Stimulated activated CD4-positive, alpha-beta T cell treated with anti-CD3 and anti-CD28 coated beads, Interleukin-15, amount 100 ng/mL, for 24 hours (primary cell): ENCODE measurements around the gene FOXK2.
A peak's percentile ranks its signal among the peaks of the same experiment; 100 is the strongest.
"Not testable (repeated sequence)": the region's sequence is repeated elsewhere in the genome, so short reads cannot be mapped to it uniquely, and the experiment has no call there.

Source experiments
- DNase-seq: peaks from one replicate; pipeline ENCODE4 v3.0.0-alpha.2; 2020

The FOXK2 gene

DNA sequence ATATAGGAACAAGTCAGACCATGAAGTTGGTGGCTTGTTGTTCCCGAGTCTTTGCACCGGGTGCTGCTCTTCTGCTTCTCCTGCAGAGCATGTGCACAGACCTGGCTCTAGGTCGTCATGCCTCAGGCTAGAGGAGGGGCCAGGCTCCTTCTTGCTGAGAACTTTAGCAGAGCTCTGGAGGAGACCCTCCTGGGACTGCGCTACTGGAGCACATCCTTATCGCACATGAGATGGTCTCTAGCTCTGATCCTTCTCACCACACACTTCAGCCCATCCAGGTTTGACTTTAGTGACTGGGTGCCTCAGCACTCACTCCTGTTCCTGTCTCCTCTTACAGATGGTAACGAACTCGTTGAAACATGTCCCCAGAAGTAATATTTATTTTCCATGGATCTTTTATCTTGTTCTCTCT lies 14.9 kb downstream of the FOXK2 start:
- no peak for DNase-seq

DNA sequence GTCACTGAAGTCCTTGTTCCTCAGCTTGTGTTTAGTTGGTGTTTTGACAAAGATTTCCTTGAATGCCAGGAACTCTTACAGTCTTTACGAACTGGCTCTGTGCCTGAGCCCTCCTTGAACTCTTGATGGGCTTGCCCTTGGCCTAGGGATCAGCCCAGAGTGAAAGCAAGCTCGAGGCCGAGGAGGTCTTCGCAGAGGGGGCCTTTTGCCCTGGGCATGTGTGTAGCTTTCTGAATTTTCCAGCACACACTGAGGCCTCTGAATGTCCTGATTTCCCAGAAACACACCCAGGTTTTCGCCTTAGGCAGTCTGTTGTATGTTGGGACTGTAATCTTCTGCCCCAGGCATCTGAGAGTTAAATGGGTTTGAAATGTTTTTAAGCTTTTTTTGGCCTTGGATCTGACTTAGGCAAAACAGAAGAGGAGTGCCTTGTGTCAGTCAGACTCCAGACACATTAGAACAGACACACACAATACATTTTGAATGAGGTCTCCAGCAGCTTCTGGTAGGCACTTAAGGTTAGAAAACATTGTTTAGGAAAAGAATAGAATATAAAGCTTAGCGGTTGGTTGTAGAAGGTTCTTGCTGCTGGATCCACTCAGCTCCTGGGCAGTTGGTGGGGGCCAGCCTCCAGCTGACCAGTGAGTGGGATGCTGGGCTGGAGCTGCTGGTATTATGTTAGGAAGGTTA lies 17.1 kb downstream of the FOXK2 start:
- no peak for DNase-seq

DNA sequence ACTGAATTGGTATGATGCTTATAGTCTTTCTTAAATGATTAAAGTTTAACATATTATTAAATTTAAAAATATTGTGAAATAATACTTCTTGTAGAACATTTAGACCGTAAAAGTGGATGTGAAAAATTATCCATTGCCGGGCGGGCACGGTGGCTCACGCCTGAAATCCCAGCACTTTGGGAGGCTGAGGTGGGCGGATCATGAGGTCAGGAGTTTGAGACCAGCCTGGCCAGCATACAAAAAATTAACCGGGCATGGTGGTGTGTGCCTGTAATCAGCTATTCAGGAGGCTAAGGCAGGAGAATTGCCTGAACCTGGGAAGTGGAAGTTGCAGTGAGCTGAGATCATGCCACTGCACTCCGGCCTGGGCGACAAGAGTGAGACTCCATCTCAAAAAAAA lies 17.7 kb downstream of the FOXK2 start:
- DNase-seq = not testable (repeated sequence)

DNA sequence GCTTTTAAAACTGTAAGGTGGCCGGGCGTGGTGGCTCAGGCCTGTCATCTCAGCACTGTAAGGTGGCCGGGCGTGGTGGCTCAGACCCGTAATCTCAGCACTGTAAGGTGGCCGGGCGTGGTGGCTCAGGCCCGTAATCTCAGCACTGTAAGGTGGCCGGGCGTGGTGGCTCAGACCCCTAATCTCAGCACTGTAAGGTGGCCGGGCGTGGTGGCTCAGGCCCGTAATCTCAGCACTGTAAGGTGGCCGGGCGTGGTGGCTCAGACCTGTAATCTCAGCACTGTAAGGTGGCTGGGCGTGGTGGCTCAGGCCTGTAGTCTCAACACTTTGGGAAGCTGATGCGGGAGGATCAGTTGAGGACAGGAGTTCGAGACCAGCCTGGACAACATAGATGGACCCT lies 19.5 kb downstream of the FOXK2 start:
- not testable (repeated sequence) for DNase-seq

DNA sequence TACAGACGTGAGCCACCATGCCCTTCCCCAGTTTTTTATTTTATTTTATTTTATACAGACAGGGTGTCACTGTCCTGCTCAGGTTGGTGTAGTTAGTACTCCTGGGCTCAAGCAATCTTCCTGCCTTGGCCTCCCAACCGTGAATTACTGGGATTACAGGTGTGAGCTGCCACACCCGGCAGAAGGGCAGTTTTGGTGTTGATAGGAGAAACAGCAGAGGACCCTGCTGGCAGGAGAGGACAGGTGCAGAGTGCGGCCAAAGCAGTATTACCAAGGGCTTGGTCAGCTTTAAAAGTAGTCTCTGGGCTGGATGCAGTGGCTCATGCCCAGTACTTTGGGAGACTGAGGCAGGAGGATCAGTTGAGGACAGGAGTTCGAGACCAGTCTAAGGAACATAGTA lies 22.9 kb downstream of the FOXK2 start:
- no peak for DNase-seq

DNA sequence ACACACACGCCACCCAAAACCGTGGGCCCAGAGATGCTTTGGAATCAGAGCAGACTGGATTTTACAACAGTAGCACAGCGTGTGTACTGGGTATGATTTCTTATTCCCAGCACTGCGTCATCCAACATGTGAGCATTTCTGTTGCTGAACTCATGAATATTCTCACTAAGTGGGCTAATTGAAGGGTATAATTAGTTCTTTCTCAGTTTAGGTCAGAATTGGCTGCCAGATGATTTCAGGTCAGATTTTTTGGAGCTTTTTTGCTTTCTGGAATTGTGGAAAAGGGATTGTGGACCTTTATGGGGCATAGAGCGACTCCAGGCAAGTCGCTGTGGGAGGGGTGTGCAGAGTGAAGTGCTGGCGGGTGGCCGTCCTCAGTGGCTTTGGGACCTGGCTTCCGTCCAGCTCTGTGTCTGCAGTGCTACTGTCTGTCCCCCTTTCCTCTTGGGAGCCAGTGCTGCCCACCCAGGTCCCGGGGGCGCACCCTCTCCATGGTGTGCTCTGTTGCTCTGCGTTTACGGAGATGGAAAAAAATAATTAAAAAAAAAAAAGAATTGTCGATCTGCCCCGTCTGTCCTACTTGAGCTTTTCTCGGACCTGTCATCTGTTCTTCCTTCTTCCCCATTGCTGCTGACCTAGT lies 25.0 kb downstream of the FOXK2 start:
- DNase-seq = no peak

DNA sequence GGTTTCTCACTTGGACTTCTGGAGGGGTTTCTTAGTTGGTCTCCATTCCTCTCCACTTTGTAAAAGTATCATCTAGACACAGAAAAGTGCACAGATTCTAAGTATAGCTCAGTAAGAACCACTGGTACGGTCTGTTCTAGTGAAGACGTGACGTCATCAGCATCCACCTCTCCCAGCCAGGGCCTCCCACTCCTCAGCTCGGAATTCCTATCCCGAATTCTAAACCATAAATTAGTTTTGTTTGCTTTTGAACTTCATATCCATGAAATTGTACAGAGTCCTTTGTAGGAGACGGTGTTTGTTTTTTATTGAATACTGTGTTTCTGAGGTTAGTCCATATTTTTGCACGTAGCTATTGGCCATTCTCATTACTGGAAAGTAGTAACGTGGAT lies 25.5 kb downstream of the FOXK2 start:
- no peak for DNase-seq

DNA sequence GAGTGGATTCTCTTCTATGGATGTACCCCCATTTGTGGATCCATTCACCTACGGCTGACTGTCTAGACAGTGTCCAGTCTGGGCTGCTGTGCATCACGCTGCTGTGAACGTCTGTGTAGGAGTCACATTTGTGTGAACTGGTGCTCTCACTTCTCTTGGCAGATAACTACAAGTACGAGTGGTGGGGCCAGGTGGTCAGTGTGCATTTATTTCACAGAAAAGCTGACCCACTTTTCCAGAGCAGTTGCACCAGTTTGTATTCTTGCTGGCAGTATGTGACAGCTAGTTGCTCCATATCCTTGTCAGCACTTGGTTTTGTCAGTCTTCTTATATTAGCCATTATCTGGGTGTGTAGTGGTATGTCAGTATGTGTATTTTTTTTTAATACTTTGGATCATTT lies 28.4 kb downstream of the FOXK2 start:
- no peak for DNase-seq

DNA sequence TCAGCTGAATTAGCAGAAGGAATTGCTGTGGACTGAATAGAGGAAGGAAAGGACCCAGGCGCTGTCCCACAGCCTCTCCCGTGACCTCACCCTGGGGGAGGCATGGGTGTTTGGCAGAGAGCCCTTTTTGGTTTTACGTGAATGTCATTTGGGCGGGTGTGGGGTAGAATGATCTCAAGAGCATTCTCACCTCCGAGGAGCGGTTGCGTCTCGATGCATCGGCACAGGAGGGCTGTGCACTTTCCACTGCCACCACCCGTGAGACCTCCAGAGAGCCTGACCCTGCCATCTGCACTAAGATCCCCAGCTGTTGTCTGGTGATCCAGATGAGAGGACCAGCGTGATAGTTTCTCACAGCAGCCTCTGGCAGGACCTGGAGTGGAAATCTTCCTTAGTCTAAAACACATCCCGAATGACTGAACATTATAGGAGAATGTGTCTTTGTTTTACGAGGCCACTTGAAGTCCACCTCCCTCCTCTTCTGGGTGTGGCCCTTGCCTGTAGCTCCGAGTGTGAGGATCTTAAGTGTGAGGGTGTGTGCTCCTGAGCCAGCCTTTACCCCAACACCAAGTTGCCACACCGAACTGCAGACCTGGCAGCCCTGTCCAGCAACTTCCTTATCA lies 29.3 kb downstream of the FOXK2 start:
- DNase-seq = no peak

DNA sequence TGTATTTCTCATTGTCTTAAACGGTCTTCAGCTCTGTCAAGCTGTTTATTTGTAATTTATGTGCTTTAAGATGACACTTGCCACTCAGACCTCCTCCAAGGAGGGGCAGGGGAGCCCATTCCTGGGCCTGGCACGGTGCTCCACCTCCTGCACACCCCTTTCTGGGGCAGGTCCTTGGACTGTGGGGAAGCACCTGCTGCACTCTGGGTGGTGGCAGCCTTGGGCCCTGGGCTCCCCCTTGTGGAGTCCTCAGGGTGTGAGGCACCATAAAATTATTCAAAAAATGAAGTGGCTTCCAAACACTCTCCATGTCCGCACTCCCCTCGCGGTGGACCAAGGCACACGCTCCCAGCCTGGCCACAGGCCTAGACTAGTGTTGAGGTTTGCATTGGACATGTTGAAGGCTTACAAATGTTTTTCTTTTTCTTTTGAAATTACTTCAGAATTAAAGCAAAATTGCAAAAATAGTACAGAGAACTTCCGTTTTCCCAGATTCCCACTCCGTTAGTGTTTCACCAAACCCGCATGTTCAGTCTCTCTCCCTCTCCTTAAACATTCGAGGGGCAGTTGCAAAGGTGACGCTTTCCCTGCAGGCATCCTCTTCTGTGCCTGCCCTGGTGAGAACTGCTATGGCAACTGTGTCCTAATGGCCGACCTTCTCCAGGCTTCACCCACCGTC lies 32.4 kb downstream of the FOXK2 start:
- DNase-seq = peak; percentile 85

DNA sequence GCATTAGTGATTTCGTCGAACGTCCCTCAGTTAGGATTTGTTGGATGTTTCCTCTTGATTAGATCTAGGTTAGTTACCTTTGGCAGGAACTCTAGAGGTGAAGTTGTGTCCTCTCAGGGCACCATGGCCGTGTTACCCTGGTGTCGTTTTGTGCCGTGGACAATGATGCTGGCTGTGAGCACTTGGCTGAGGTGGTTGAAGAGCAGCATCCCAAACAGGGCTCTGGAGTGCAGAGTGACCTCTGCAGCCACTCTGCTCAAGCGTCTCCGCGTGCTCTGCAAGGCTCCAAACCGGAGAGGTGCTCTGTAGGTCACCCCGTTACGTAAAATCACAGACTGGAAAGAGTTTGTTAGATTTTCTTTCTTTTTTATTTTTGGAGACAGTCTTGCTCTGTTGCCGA lies 33.0 kb downstream of the FOXK2 start:
- no peak for DNase-seq

DNA sequence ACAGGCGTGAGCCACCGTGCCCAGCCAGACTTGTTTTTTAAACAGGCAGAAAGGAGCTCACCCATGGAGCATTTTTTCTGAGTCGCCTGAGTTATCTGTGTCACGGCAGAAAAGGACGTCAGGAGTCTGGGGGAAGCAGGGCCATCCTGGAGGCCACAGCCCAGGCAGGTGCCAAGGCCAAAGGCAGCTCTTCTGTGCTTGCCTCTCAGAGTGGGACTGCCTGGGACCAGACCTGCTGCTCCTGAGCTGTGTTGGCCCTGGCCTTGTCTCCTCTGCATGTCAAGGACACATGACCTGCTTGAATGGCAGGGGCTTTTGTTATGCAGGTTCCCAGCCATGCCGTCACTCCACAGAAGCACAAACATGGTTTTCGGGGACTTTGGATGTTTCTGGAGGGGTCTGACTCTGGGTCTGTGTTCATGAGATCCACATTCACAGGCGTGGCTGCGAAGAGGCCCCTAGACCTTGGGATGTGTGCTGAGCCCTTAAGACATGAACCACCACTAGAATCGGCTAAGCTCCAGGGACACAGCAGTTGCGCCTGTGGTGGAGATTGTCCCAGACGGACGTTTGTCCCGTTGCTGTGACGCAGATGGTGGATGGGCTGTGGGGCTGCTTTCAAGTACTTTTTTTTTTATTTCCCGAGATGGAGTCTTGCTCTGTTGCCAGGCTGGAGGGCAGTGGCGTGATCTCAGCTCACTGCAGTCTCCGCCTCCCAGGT lies 33.8 kb downstream of the FOXK2 start:
- DNase-seq = no peak

DNA sequence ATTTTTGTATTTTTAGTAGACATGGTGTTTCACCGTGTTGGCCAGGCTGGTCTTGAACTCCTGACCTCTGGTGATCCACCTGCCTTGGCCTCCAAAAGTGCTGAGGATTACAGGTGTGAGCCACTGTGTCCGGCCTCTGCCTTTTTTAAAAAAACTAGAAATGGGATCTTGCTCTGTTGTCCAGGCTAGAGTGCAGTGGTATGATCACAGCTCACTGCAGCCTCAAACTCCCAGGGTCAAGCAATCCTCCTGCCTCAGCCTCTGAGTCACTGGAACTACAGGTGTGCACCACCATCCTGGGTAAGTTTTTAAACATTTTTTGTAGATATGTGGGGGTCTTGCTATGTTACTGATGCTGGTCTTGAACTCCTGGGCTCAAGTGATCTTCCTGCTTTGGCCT lies 38.0 kb downstream of the FOXK2 start:
- not testable (repeated sequence) for DNase-seq

DNA sequence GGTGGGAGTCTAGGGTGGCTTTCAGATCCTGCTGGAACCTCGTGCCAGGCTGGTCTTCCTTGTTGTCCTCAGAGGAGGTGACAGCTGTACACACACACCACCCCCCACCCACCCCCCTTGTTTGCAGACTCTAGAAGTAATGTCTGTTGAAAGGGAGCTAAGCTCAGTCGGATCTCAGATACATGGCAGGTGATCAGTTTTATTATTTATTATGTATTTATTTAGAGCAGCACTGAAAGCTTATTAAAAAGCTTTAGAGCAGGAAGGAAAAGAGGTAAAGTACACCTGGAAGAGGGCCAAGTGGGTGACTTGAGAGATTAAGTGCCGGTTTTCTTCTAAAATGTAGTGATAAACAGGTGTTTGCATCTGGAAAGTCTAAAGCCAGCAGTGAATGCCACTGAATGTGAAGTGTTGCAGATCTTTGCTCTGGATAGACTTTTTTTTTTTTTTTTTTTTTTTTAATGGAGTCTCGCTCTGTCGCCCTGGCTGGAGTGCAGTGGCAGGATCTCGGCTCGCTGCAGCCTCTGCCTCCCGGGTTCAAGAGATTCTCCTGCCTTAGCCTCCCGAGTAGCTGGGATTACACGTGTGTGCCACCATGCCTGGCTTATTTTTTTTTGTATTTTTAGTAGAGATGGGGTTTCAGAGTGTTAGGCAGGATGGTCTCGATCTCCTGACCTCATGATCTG lies 40.2 kb downstream of the FOXK2 start:
- DNase-seq = no peak

DNA sequence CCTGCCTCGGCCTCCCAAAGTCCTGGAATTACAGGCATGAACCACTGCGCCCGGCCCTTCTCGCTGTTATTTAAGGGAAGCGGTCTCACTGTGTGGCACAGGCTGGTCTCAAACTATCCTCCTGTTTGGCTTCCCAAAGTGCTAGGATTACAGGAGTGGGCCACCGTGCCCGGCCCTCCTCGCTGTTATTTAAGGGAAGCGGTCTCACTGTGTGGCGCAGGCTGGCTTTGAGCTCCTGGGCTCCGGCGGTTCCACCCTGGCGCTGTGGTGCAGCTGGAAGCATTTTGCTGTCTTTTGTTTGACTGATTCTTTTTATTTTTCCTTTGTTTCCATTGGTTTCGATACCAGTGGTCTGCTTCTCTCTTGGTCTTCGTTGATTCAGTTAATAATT lies 40.7 kb downstream of the FOXK2 start:
- DNase-seq = no peak

DNA sequence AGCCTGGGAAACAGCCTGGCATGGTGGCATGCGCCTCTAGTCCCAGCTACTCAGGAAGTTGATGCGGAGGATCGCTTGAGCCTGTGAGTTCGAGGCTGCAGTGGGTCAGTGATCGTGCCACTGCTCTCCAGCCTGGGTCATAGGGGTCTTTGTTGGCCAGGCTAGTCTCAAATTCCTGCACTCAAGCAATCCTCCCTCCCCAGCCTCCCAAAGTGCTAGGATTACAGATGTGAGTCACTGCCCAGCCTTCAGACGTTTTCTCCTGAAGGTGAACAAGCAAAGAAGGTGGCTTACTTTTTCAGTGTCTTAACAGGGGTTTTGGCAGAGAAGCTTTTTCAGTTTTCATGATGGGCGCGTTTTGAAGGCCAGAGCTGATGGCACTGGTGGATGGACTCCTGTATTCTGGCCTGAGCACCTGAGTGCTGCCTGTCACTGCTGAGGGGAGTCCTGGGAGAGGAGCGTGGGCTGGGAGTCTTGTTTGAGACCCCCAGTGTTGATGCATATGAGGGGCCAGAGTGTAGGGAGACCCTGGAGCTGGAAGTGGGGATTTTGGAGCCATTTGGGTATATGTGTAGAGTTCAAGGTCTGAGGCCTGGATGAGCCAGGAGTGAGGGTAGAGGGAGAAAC lies 41.4 kb downstream of the FOXK2 start:
- no peak for DNase-seq

DNA sequence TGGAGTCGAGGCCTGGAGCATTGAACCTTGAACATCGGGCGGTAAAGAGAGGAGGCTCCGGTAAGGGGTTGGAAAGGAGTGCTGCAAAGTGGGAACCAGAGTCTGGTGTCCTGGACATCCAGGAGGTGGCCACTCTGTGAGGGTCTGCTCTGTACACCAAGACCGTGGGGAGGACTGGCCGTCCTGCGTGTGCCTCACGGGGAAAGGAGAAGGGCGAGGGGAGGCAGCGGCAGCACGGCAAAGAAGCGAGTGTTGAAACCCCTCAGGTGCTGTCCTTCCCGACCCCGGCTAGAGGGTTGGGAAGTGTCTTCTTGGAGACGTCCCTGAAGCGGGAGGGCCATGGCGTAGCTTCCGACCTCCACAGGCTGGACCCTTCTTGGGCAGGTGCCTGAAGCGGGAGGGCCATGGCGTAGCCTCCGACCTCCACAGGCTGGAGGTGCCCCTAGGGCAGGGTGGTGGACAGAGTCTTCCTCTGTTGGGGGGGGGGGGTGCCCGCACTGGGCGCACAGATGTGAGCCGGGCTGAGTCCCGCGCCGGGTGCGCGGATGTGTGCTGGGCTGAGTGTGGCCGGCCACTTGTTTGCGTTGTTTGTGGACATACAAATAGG lies 42.0 kb downstream of the FOXK2 start:
- no peak for DNase-seq

DNA sequence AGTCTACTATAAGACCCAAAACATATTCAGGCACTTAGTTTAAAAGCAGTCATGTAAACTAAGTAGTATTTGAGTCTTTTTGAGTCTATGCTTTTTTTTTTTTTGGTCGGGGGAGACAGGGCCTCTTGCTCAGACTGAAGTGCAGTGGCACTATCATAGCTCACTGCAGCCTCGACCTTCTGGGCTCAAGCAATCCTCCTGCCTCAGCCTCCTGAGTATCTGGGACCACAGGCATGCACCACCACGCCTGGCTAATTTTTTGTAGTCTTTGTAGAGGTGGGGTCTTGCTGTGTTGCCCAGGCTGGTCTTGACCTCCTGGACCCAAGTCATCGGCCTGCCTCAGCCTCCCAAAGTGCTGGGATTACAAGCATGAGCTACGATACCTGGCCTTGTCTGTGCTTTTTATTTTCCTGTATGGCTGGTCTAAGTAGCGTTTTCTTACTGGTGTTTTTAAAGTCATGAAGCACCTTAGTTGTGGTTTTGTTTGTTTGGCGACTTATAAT lies 43.2 kb downstream of the FOXK2 start:
- not testable (repeated sequence) for DNase-seq

DNA sequence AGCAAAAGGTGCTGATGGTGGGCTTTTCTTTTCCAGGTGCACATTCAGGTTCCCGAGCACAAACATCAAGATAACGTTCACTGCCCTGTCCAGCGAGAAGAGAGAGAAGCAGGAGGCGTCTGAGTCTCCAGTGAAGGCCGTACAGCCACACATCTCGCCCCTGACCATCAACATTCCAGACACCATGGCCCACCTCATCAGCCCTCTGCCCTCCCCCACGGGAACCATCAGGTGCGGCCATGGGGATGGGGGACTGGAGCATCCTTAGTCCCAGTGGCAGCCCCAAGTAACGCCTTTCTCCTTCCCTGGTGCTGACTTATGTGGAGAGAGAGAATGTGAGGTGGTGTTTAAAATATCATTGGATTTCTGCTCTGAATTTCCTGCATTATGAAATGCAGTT lies 43.8 kb downstream of the FOXK2 start:
- no peak for DNase-seq

DNA sequence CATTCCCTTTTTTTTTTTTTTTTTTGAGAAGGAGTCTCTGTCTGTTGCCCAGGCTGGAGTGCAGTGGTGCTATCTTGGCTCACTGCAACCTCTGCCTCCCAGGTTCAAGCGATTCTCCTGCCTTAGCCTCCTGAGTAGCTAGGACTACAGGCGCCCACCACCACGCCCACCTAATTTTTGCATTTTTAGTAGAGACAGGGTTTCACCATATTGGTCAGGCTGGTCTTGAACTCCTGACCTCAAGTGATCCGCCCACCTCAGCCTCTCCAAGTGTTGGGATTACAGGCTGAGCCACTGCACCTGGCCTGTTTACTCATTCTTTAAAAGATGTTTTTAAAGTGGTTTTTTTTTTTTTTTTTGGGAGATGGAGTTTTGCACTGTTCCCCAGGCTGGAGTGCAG lies 44.2 kb downstream of the FOXK2 start:
- not testable (repeated sequence) for DNase-seq

DNA sequence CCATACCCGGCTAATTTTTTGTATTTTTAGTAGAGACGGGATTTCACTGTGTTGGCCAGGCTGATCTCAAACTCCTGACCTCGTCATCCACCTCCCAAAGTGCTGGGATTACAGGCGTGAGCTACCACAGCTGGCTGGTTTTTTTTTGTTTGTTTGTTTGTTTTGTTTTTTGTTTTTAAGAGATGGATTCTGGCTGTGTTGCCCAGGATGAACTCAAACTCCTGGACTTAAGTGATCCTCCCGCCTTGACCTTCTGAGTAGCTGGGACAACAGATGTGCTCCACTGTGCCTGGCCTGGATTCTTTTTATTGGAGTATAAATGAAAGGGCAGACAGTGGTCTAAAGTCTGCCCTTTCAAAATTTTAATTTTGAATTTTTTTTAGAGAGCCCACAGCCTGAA lies 44.7 kb downstream of the FOXK2 start:
- DNase-seq = no peak

DNA sequence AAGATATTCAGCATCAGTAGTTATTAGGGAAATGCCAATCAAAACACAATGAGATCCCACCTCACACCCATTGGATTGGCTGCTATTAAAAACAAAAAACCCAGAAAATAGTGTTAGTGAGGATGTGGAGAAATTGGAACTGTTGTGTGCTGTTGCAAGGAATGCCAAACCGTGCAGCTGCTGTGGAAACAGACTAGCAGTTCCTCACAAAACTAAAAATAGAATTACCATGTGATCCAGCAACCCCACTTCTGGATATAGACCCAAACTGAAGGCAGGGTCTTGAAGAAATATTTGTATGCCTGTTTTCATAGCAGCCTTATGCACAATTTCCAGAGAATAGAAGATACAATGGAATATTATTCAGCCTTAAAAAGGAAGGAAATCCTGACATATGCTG lies 46.0 kb downstream of the FOXK2 start:
- no peak for DNase-seq
